GM10248 (cell line): Measurements from ENCODE around the gene MGRN1.

Experiments used
- CTCF ChIA-PET: fragments of 300-600 bp; sonication (Branson Sonifier 250); formaldehyde crosslinking; extraction: SDS; loops from one replicate; lab custom pipeline; 2021; ENCODE audit warnings: antibody characterized with exemption; lab: Yijun Ruan, JAX
- POLR2A ChIA-PET: fragments of 350-650 bp; sonication (Branson Sonifier 250); formaldehyde crosslinking; extraction: SDS; loops from one replicate; lab custom pipeline; 2020; ENCODE audit warnings: antibody characterized with exemption; lab: Yijun Ruan, JAX
- DNase-seq: peaks from one replicate; pipeline ENCODE4 v3.0.0; 2012; ENCODE audit errors: extremely low spot score
- CTCF ChIP-seq: IDR thresholded peaks from 2 replicates; pipeline ENCODE4 v1.5.1; 2012; ENCODE audit warnings: mild to moderate bottlenecking, low read depth; ENCODE audit errors: extremely low read depth, missing control alignments, control extremely low read depth

MGRN1 gene

GRCh38 chr16:4602331-4602730, 22.3 kb upstream of the MGRN1 start:
- DNase-seq, result no peak
- POLR2A ChIA-PET, result interaction anchor here (0.6 kb wide), 1 partner anchor 11 kb away, joined by 5 read pairs; no protein-coding TSS in a partner anchor
- CTCF ChIA-PET, result no interaction called here
- no peak for TF ChIP-seq CTCF

- DNase-seq, result no peak
- ChIA-PET CTCF (interaction anchor here (0.8 kb wide), 1 partner anchor 46 kb away, joined by 3 read pairs; no protein-coding TSS in a partner anchor), POLR2A (interaction anchor here (0.6 kb wide), 1 partner anchor 34 kb away, joined by 5 read pairs; no protein-coding TSS in a partner anchor)
- TF ChIP-seq CTCF, result no peak
Observed at GRCh38 chr16:4603624-4604170, 20.9 kb upstream of the MGRN1 start.

- DNase-seq, result no peak
- POLR2A ChIA-PET, result no interaction called here
- no peak for TF ChIP-seq CTCF
- CTCF ChIA-PET, result no interaction called here
Observed at GRCh38 chr16:4604401-4604800, 20.2 kb upstream of the MGRN1 start.

- CTCF ChIA-PET, result interaction anchor here (1.0 to 1.3 kb wide), 3 partner anchors 10 to 57 kb away, joined by 3 to 4 read pairs (median 3); no protein-coding TSS in a partner anchor
- POLR2A ChIA-PET, result no interaction called here
- TF ChIP-seq CTCF, result no peak
- DNase-seq, result no peak
Observed at GRCh38 chr16:4606354-4606753, 18.3 kb upstream of the MGRN1 start.

- ChIA-PET POLR2A (interaction anchor here (0.7 to 1.1 kb wide), 2 partner anchors 45 to 69 kb away, joined by 3 read pairs; partner anchors contain the start of gene CDIP1), CTCF (interaction anchor here (1.3 kb wide), 1 partner anchor 8 kb away, joined by 3 read pairs; no protein-coding TSS in a partner anchor)
- no peak for TF ChIP-seq CTCF
- no peak for DNase-seq
Observed at GRCh38 chr16:4607841-4608703, 16.6 kb upstream of the MGRN1 start.

GRCh38 chr16:4608704-4608980, 16.0 kb upstream of the MGRN1 start:
- CTCF ChIA-PET, result no interaction called here
- POLR2A ChIA-PET, result interaction anchor here (0.7 to 1.1 kb wide), 2 partner anchors 44 to 70 kb away, joined by 3 read pairs; partner anchors contain the start of gene CDIP1
- no peak for TF ChIP-seq CTCF
- DNase-seq, result no peak
